Cerebellar nuclear complex (tissue), 1 donor: ENCODE measurements around the gene BTRC.
"Not testable (repeated sequence)": the region's sequence is repeated elsewhere in the genome, so short reads cannot be mapped to it uniquely, and the experiment has no call there.

Source experiments
- DNase-seq, 2 experiments: peaks; one replicate each; lab custom pipeline; 2025; lab: John Stamatoyannopoulos, UW

BTRC gene

DNA sequence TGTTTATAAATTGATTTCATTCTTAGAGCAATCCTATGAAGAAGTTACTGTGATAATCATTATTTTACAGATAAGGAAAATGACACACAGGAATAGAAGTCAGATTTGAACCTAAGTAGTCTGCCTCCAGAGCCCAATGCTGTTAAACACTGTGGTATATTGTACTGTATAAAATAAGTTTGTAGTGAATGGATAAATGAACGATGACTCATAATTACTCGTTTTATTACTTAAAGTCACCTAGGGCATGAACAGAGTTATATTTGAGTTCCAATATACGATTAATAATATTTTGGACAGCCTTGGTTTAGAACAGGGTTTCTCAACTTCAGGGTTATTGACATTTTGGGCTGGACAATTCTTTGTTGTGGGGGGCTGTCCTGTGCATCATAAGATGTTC is 7.8 kb upstream of the BTRC start:
- DNase-seq = no peak

DNA sequence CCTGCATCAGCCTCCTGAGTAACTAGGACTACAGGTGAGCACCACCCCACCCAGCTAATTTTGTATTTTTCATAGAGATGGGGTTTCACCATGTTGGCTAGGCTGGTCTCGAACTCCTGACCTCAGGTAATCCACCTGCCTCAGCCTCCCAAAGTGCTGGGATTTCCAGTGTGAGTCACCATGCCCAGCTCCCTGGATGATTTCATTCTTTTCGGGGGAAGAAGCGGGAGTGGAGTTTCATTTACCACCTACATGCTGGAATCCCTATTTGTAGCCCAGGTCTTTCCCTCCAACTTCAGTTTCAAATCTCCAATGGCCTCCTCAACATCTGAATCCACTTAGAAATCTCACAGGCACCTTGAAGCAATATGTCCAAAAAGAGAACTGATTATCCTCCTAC is 2.9 kb upstream of the BTRC start:
- DNase-seq = no peak

DNA sequence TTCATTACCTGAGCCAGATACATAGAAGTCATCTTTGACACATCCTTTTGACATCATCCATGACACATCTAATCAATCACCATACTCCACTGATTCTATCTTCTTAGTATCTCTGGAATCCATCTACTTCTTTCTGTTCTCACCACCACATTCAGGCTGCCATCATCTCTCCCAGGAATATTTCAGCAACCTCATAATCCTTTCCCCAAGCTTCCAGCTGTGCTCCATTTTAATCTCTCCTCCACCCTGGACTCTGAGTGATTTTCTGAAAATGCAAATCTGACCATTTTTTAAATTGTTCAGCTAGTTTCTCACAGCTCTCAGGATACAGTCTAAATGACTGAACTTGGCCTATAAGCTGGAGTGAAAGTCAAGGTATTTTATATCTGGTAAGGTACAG is 2.5 kb upstream of the BTRC start:
- DNase-seq = no peak

DNA sequence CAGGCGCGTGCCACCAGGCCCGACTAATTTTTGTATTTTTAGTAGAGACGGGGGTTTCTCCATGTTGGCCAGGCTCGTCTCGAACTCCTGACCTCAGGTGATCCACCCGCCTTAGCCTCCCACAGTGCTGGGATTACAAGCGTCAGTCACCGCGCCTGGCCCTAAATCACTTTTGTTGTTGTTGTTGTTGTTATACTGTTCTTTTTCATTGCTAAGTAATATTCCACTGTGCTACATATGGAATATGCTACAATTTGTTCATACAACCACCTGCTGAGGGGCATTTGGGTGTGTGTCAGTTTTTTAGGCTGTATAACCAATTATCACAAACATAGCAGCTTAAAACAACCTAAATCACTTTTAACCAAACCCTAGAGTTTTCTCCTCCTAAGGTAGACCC is 1.1 kb upstream of the BTRC start:
- not testable (repeated sequence) for DNase-seq

DNA sequence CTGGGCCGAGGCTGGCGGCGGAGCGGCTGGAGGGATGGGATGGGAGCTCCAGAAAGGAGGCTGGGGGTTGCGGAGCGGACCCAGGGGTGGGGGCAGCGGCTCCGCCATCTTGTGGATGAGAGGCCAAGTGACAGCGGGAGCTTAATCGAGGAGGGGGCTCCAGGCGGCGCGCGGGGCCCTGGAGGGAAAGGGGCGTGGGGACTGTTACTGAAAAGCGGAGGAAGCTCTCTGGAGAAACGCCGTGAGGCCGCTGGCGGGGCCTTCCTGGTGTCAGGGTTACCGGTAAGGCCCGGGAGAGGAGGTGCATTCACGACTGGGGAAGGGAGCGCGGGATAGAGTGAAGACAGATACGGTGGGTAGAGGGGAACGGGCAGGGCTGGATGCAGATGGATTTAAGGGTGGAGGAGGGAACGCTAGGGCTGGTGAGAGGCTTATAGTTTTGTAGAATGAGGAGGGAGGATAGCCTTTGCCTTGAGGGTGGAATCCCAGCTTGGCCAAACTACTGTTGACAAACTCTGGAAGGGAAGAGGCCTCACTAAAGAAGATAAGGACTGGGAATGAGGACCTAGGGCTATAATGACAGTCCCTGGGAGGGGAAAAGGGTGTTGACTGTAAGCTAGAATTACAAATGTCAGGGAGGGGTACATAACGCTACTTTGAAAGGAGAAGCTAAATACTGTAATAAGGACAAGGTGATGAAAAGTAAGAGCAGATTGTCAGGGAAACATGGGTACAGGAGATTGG is 535 bp downstream of the BTRC start:
- DNase-seq = no peak

DNA sequence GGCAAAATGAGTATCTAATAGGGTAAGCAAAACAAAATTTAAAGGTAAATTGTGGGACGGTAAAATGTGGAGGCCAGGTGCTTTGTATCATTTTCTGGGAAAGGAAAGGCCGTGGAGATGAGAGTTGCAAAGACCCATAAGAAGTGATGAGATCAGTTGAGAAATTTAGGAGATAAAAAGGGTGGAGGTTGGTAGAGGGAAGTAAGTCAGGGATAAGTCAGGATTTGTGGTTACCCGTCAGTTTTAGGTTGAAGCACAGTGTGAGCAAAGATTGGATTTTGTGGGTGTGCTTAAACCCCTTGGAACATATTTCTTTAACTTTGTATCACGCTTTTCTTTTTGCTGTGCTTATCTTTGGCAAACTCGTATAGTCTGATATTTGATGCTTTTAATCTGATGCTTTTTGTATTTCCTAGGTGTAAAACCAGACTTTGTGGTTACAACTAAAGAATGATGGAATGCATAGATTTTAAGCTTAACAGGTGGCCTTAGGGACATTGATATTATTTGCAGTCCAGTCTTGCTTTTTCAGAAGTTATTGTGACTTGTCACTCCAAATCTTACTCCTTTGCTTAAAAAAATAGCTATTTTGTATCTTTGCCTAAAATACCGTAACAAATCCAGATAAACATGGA is 1.2 kb downstream of the BTRC start:
- no peak for DNase-seq

DNA sequence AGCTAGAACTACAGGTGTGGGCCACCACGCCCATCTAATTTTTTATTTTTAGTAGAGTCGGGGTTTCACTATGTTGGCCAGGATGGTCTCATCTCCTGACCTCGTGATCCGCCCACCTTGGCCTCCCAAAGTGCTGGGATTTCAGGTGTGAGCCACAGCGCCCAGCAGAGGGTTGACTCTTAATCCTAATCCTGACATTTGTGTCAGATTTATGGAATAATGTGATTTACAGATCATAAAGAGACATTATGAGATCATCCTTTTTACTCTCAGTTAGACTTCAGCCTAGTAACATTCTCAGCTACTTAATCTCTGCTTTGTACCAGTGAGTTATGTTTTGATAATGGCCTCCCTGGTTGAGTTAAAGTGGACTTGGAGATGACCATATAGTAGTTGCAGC is 2.2 kb downstream of the BTRC start:
- DNase-seq = no peak

DNA sequence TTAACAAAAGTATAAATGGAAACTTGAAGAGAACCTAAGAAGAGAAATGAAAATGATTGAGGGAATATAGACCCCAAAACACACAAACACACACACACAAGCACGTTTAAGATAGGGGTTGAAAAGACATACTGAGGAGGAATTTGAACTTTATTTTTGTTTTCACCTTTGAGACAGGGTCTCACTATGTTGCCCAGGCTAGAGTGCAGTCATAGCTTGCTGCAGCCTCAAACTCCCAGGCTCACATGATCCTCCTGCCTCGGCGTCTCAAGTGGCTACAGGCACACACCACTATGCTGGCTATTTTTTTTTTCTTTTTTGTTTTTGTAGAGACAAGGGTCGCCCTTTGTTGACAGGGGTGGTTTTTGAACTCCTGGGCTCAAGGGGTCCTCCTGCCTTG is 4.0 kb downstream of the BTRC start:
- DNase-seq = no peak

DNA sequence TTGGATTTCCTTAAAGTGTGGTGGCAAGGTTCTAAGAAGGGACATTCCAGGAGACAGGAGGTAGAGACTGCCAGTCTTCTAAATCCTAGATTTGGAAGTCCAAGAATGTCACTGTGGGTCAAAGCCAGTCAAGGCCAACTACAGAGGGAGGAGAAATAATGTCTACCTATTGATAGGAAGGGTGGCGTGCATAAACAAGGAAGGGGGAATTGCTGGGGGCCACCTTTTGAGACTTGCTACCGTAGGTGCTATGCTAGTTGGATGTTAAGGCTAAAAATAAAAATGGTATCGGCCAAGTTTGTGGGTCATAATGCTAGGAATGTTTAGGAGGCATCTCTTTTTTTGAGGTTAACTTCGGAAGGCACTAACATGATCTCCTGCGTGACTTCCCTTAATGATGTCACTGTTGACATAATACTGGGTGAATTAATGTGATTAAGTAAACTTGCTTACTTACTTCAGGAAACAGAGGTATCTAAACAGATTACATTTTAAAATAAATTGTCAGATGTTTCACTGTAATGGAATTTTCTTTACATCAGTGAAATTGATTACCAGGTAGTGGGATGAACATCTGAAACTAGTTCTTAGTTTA is 4.8 kb downstream of the BTRC start:
- no peak for DNase-seq

DNA sequence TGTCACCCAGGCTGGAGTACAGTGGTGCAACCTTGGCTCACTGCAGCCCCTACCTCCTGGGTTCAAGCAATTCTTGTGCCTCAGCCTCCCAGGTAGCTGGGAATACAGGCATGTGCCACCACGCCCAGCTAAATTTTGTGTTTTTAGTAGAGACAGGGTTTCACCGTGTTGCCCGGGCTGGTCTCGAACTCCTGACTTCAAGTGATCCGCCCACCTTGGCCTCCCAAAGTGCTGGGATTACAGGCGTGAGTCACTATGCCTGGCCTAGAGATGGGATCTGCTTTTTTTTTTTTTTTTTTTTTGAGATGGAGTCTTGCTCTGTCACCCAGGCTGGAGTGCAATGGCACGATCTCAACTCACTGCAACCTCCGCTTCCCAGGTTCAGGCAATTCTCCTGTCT is 6.1 kb downstream of the BTRC start:
- not testable (repeated sequence) for DNase-seq

DNA sequence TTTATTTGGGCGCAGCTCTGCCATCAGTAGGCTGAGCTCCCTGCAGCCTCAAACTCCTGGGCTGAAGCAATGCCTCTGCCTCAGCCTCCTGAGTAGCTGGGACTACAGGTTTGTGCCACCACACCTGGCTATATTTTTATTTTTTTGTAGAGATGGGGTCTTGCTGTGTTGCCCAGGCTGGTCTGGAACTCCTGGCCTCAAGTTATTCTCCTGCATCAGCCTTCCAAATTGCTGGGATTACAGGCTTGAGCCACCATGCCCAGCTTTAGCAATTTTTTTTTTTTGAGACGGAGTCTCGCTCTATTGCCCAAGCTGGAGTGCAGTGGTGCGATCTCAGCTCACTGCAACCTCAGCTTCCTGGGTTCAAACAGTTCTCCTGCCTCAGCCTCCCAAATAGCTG is 6.9 kb downstream of the BTRC start:
- DNase-seq = not testable (repeated sequence)

DNA sequence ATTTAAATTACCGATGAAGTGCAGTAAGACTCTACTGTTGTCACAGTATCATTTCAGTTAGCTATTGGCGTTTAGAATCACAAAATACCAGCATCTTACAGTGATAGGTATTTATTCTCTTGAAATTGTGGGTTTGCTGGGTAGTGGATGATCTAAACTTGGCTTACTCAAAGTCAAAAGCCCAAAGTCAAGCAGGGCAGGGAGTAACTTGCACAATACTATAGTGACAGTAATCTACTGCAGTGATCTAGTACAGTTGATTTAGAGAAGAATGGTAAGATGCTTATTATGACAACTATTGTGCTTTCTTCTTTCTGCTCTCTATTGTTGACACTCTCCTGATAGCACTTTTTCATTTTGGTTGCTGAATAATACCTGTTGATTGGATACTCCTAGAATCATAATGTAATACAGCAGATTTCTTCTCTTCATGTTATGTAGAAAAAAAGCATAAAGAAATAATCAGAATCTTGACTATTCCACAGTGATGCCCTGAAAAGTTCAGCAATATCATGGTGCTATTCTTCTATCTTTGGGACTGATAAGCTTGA is 10.0 kb downstream of the BTRC start:
- no peak for DNase-seq

DNA sequence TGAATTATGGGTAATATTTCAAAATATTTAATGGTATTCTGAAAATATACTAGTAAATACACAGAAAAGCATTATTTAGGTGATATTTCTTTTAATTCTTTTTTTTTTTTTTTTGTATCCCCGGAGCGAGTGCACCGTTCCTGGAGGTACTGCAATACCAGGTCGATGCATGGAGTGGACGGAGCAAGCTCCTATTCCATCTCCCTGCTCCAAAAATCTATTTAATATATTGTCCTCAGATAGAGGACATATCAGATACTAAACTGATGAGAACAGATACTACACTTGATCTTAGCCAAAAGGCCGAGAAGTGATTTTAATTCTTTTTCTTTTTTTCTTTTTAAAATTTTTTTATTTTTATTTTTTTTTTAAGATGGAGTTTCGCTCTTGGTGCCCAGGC is 10.8 kb downstream of the BTRC start:
- no peak for DNase-seq

DNA sequence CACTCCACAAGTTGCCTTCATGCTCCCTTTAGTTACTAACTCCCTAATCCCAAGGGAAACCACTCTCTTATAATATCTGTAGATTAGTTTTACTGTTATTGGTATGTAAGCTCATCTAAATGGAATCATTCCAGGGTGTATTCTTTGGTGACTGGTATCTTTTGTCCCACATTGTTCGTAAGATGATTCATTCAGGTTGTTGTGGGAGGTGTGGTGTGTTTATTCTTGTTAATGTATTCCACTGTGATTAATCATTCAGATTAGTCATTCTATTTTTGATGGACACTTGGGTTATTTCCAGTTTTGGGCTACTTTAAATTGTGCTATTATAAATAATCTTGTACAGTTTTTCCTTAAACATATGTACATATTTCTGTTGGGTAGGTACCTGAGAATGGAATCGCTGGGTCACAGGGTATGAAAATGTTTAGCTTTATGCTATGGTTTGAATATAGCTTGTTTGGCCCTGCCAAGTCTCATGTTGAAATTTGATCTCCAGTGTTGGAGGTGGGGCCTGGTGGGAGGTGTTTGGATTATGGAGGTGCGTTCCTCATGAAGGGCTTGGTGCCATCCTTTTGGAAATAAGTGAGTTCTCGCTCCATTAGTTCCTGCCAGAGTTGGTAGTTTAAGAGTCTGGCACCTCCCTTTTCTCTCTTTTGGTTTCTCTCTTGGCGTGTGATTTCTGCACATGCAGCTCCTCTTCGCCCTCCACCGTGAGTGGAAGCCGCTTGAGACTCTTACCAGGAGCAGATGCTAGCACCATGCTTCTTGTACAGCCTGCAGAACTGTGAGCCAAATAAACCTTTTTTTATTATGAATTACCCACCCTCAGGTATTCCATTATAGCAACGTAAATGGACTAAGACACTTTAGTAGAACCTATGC is 13.8 kb downstream of the BTRC start:
- no peak for DNase-seq

DNA sequence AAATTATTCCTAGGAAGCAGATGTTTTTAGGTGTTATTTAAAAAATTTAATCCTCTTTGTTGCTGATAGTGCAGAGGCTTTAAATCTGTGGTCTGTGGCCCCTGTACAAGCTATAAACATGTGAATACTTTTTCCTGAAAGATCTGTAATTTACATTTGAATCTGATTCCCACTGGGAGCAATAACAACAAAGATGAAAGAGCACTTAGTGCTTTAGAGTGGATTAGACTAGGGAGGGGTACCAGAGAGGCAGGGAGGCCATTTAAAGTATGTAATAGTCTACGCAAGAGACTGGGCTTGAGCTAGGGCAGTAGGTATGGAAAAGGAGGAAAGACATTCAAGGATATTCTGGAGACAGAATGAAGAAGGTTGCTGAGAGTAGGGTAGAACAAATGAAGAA is 19.1 kb downstream of the BTRC start:
- no peak for DNase-seq

DNA sequence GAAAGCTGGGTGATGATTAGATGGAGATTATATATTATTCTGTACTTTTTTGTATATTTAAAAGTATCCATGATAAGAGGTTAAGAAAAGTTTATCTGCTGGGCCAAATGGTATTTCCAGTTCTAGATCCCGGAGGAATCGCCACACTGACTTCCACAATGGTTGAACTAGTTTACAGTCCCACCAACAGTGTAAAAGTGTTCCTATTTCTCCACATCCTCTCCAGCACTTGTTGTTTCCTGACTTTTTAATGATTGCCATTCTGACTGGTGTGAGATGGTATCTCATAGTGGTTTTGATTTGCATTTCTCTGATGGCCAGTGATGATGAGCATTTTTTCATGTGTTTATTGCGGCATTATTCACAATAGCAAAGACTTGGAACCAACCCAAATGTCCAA is 20.0 kb downstream of the BTRC start:
- not testable (repeated sequence) for DNase-seq

DNA sequence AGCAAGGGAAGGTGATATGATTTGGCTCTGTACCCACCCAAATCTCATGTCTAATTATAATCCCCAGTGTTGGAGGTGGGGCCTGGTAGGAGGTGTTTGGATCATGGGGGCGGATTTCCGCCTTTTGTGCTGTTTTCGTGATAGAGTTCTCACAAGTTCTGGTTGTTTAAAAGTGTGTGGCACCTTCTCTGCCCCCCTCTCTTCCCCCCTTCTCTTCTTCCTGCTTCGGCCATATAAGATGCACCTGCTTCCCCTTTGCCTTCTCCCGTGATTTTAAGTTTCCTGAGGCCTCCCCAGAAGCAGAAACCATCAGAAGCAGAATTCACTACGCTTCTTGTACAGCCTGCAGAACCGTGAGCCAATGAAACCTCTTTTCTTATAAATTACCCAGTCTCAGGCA is 21.1 kb downstream of the BTRC start:
- DNase-seq = no peak

DNA sequence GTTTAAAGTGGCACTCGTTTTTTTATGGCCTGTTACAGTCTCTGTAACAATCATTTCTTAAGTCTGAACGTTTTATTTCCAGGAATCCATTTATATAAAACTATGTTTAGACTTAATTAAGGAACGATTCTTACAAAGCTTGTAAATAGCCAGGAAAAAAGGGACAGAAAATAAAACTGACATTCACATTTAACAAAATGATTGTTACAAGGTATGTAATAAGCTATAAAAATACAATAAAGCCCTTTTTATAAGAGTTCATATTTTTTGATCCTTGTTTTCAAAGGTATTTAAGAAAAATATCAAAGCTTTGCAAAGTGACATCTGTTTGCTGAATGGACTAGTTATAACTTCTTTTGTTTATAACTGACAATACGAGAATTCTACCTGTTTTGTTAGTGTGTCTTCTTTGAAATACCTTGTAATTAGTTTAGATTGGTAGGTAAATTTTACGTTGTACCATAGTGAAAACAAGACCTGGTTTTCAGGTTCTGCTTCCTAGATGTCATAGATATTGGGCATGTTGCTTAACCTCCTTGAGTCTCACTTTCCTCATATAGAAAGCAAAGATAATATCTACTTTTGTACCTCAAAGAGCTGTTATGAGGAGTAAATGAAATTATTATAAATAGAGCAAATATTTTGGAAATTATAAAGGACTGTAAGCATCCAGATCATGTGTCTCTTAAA is 25.8 kb downstream of the BTRC start:
- DNase-seq = no peak

DNA sequence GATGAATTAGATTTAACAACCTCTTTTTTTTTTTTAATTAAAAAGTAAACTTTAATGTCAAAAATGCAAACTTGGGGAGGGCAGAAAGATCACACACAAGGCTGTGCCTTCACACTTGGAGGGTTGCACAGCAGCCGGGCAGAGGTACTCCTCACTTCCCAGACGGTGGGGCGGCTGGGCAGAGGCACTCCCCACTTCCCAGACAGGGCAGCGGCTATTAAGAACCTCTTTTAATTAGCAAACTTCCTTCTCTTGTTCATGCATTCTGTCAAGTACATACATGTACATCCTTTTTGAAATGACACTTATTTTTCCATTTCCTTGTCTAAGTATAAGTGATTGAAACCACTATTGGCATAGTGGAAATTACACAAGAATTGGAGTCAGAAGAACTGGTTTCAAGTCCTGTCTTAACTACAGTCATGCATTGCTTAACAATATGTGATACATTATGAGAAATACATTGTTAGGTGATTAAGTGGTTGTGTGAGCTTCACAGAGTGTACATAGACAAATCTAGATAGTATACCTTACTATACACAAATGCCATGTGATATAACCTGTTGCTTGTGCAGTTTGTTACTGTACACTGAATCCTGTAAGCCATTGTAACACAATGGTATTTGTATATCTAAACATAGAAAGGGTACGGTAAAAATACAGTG is 26.5 kb downstream of the BTRC start:
- no peak for DNase-seq

DNA sequence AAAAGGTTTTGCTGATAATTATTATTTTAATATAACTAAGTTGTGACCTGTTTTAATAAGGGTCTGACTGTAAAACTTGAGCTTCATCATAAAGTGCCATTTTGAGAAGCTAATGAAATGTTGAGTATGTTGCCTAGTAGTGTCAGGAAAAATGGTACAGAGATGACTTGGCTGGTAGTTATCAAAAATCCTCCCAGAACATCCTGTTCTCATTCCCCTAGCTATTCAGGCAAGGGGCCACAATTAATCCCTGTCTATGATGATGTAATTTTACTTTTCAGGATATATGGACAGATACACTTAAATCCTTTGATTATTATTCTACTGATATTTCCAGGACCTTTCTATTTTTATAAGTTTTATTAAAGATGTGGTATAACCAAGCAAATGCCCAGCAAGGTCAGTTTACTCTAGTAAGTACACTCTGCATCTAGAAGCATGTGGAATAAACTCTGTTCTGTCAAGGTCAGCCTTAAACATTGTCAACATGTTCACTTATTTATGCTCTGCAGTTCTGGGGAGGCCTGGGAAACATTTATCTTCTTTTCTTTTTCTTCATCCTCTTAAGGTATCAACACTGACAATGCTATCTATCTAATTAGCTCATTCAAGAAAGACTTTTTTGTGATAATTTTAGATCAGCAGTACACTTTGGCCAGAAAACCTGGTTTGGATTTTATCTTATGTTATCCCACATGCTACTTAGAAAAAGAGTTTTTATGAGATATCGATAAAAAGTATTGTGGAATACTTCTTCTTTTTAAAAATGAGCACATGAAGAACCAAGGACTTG is 32.1 kb downstream of the BTRC start:
- DNase-seq = no peak
